Measurements from ENCODE around the gene HERPUD2.

- TF ChIP-seq USF2 (IDR thresholded peaks at IDR 0.05; ENCODE audit: borderline replicate concordance, low read depth, low read length) (no peak), SMC3 (IDR thresholded peaks at IDR 0.05; ENCODE audit: low read depth, low read length) (no peak), CTCF (IDR thresholded peaks at IDR 0.05) (no peak), FOSL2 (IDR thresholded peaks at IDR 0.05; ENCODE audit: borderline replicate concordance, low read depth) (no peak), EP300 (IDR thresholded peaks at IDR 0.05; ENCODE audit: borderline replicate concordance in 1 of 2, low read depth in 1 of 2, low read length in 1 of 2) (no peak), RAD21 (IDR thresholded peaks at IDR 0.05; ENCODE audit: low read length) (no peak), PBX3 (IDR thresholded peaks at IDR 0.05) (no peak), CHD2 (IDR thresholded peaks at IDR 0.05; ENCODE audit: low read length, partially characterized antibody) (no peak), MEF2A (IDR thresholded peaks at IDR 0.05; ENCODE audit: borderline replicate concordance, low read depth) (no peak), POLR2AphosphoS5 (IDR thresholded peaks at IDR 0.05; ENCODE audit: low read depth, low read length) (no peak), TAF1 (IDR thresholded peaks at IDR 0.05; ENCODE audit: borderline replicate concordance, low read depth, low read length) (no peak), GABPA (IDR thresholded peaks at IDR 0.05; ENCODE audit: low read depth) (no peak), RXRA (IDR thresholded peaks at IDR 0.05; ENCODE audit: borderline replicate concordance, low read depth) (no peak), REST (IDR thresholded peaks at IDR 0.05; ENCODE audit: low read depth, low read length) (no peak)
These were observed 18.7 kb downstream of the HERPUD2 start for GRCh38 chr7:35676211-35676610.
